DOHH2 (cell line): ENCODE results near the gene GPHN.

Experiments
- CTCF ChIP-seq: fragments of 200-600 bp; sonication (generic); IDR thresholded peaks from one replicate; pipeline ENCODE4 v1.5.1; 2014; ENCODE audit warnings: antibody characterized with exemption, mild to moderate bottlenecking, low read depth, low read length; ENCODE audit not compliant: poor library complexity, severe bottlenecking
- EZH2phosphoT487 ChIP-seq: fragments of 200-600 bp; sonication (generic); IDR thresholded peaks from 2 replicates; pipeline ENCODE4 v1.6.1; 2017; ENCODE audit warnings: borderline replicate concordance, mild to moderate bottlenecking, antibody characterized with exemption, low read length, moderate library complexity, mixed read lengths

GRCh38 chr14:66459603-66460002, 48.3 kb upstream of the GPHN start:
- TF ChIP-seq CTCF (no peak), EZH2phosphoT487 (no peak)
